ENCODE data around the gene CCDC68. TPM values are rescaled to one million over a fixed set of nuclear protein-coding genes. Genes with fewer than 3 reads are reported as not detected.

The CCDC68 gene
- total RNA-seq, 4 donors from 2014 or later: 2.3 to 4.1 (median 2.6) TPM

- Histone ChIP-seq H3K9me3 (no peaks in the 10 kb centered on the region), H3K4me3 (no peak overlapping the region), H3K27ac (replicated peaks in 1 of 4) (no peak overlapping the region), H3K27me3 (no peaks in the 10 kb centered on the region), H3K36me3 (peaks cover 0 to 9% (median 0%) of the 10 kb centered on the region in 4 donors), H3K4me1 (no peaks in the 10 kb centered on the region)
- TF ChIP-seq POLR2A (IDR thresholded peaks at IDR 0.05; ENCODE audit: low read depth) (no peak), CTCF (IDR thresholded peaks at IDR 0.05) (no peak), POLR2AphosphoS5 (IDR thresholded peaks at IDR 0.05) (no peak), EP300 (IDR thresholded peaks at IDR 0.05) (no peak)
- WGBS: 93% methylated on average over 3 of the region's 3 CpGs
- intact Hi-C loops (cut with DNase I): no loop called here
- DNase-seq (ENCODE audit: extremely low spot score): no peak
Measured at GRCh38 chr18:54926593-54927325, 32.5 kb downstream of the CCDC68 start.

GRCh38 chr18:54924948-54925347 lies 34.3 kb downstream of the CCDC68 start:
- no peak for DNase-seq (ENCODE audit: extremely low spot score)
- Histone ChIP-seq H3K27ac (replicated peaks in 1 of 4) (no peak overlapping the region), H3K36me3 (peaks cover 0 to 21% (median 0%) of the 10 kb centered on the region in 4 donors), H3K27me3 (no peaks in the 10 kb centered on the region), H3K9me3 (no peaks in the 10 kb centered on the region), H3K4me3 (no peak overlapping the region), H3K4me1 (no peaks in the 10 kb centered on the region)
- TF ChIP-seq CTCF (IDR thresholded peaks at IDR 0.05) (no peak), POLR2A (IDR thresholded peaks at IDR 0.05; ENCODE audit: low read depth) (no peak), POLR2AphosphoS5 (IDR thresholded peaks at IDR 0.05) (no peak), EP300 (IDR thresholded peaks at IDR 0.05) (no peak)
- intact Hi-C loops (cut with DNase I): no loop called here
- 100% methylated on average over 1 of the region's 1 CpG for WGBS

GRCh38 chr18:54923339-54923956 lies 35.8 kb downstream of the CCDC68 start:
- no peak for DNase-seq (ENCODE audit: extremely low spot score)
- WGBS: 88% methylated on average over 4 of the region's 4 CpGs
- intact Hi-C loops (cut with DNase I): no loop called here
- H3K4me3 ChIP-seq: no peak overlapping the region
- H3K4me1 ChIP-seq: no peaks in the 10 kb centered on the region
- H3K36me3 ChIP-seq: peaks cover 0 to 16% (median 0%) of the 10 kb centered on the region in 4 donors
- no peak overlapping the region for H3K27ac ChIP-seq (replicated peaks in 1 of 4)
- no peak for TF ChIP-seq POLR2A (IDR thresholded peaks at IDR 0.05; ENCODE audit: low read depth)
- no peak for TF ChIP-seq CTCF (IDR thresholded peaks at IDR 0.05)
- TF ChIP-seq EP300 (IDR thresholded peaks at IDR 0.05): no peak
- TF ChIP-seq POLR2AphosphoS5 (IDR thresholded peaks at IDR 0.05): no peak
- H3K27me3 ChIP-seq: no peaks in the 10 kb centered on the region
- no peaks in the 10 kb centered on the region for H3K9me3 ChIP-seq

DNA sequence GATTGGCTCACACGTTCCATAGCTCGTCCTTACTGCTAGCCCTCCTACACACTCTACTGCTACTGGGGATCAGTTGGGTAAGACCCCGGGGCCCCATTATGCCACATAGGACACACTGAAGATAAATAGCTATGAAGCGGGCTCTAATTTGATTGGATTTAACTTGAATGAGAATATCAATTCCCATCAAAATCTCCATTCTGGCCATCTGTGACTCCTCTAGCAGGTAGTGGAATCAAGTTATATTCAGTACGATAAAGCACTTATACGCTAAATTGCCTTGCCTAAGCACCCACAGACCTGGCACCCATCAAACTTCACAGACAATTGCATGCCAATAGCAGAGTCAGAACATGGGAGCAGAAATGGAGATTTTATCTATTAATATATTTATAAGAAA lies 39.8 kb downstream of the CCDC68 start:
- no peaks in the 10 kb centered on the region for H3K4me1 ChIP-seq
- intact Hi-C loops (cut with DNase I): no loop called here
- no peaks in the 10 kb centered on the region for H3K27me3 ChIP-seq
- H3K36me3 ChIP-seq: peaks cover 0 to 18% (median 0%) of the 10 kb centered on the region in 4 donors
- no peak for DNase-seq (ENCODE audit: extremely low spot score)
- TF ChIP-seq POLR2A (IDR thresholded peaks at IDR 0.05; ENCODE audit: low read depth): no peak
- no peak for TF ChIP-seq POLR2AphosphoS5 (IDR thresholded peaks at IDR 0.05)
- no peak for TF ChIP-seq EP300 (IDR thresholded peaks at IDR 0.05)
- TF ChIP-seq CTCF (IDR thresholded peaks at IDR 0.05): no peak
- H3K4me3 ChIP-seq: no peak overlapping the region
- WGBS: 92% methylated on average over 6 of the region's 6 CpGs
- H3K27ac ChIP-seq (replicated peaks in 1 of 4): no peak overlapping the region
- no peaks in the 10 kb centered on the region for H3K9me3 ChIP-seq
